HCT116 (cell line): ENCODE measurements around the gene RNPEP. TPM values are rescaled to one million over a fixed set of nuclear protein-coding genes. Genes with fewer than 3 reads are reported as not detected.

Experiments used
- ATF3 ChIP-seq: IDR thresholded peaks from 2 replicates; pipeline ENCODE4 v1.6.1; 2012
- CBX3 ChIP-seq: IDR thresholded peaks from 2 replicates; pipeline ENCODE4 v1.6.1; 2012; ENCODE audit warnings: low read depth
- CEBPB ChIP-seq: IDR thresholded peaks from 2 replicates; pipeline ENCODE4 v1.6.1; 2012; ENCODE audit warnings: low read depth
- ELF1 ChIP-seq: IDR thresholded peaks from 2 replicates; pipeline ENCODE4 v1.6.1; 2012; ENCODE audit warnings: low read depth, borderline replicate concordance
- EZH2 ChIP-seq: fragments of 200-600 bp; sonication (generic); IDR thresholded peaks from 2 replicates; pipeline ENCODE4 v1.6.1; 2017; ENCODE audit warnings: antibody characterized with exemption, mixed run types
- FOSL1 ChIP-seq: IDR thresholded peaks from 2 replicates; pipeline ENCODE4 v1.6.1; 2012; ENCODE audit warnings: low read depth
- JUND ChIP-seq: IDR thresholded peaks from 2 replicates; pipeline ENCODE4 v1.6.1; 2012
- POLR2A ChIP-seq: IDR thresholded peaks from 2 replicates; pipeline ENCODE4 v1.7.0; 2011; ENCODE audit warnings: borderline replicate concordance; ENCODE audit not compliant: insufficient read depth, insufficient read length; ENCODE audit errors: extremely low read depth
- POLR2AphosphoS5 ChIP-seq: IDR thresholded peaks from 2 replicates; pipeline ENCODE4 v1.6.1; 2011; ENCODE audit warnings: mild to moderate bottlenecking, low read depth, low read length, moderate library complexity
- REST ChIP-seq: IDR thresholded peaks from 2 replicates; pipeline ENCODE4 v1.6.1; 2012; ENCODE audit warnings: low read depth
- SIN3A ChIP-seq: IDR thresholded peaks from 2 replicates; pipeline ENCODE4 v1.6.1; 2012; ENCODE audit warnings: low read depth
- SP1 ChIP-seq: IDR thresholded peaks from 2 replicates; pipeline ENCODE4 v1.6.1; 2012; ENCODE audit warnings: low read depth
- SRF ChIP-seq: IDR thresholded peaks from 2 replicates; pipeline ENCODE4 v1.6.1; 2012; ENCODE audit warnings: low read depth
- YY1 ChIP-seq: IDR thresholded peaks from 2 replicates; pipeline ENCODE4 v1.6.1; 2011; ENCODE audit warnings: low read length, low read depth, moderate library complexity, mild to moderate bottlenecking; ENCODE audit not compliant: insufficient replicate concordance; ENCODE audit errors: extremely low read depth
- ZBTB33 ChIP-seq: IDR thresholded peaks from 2 replicates; pipeline ENCODE4 v1.6.1; 2011; ENCODE audit warnings: mild to moderate bottlenecking, low read length, moderate library complexity; ENCODE audit not compliant: insufficient replicate concordance; ENCODE audit errors: extremely low read depth
- ZFX ChIP-seq: fragments of 450-650 bp; IDR thresholded peaks from 2 replicates; pipeline ENCODE4 v1.6.1; 2017
- ZNF274 ChIP-seq: fragments of 200-500 bp; sonication (Bioruptor generic); IDR thresholded peaks from 2 replicates; pipeline ENCODE4 v1.6.1; 2014; ENCODE audit warnings: mild to moderate bottlenecking, low read depth, low read length, inconsistent platforms
- total RNA-seq: library from RNA; stranded (reverse); gene quantifications from one replicate; pipeline ENCODE4 v1.2.1, GENCODE V29; 2021; ENCODE audit not compliant: unreplicated experiment

The RNPEP gene
- total RNA-seq, 1 experiment from 2014 or later: 85.9 TPM

- no peak for TF ChIP-seq REST
- TF ChIP-seq SRF: peak; percentile 93
- no peak for TF ChIP-seq POLR2A
- TF ChIP-seq EZH2: no peak
- TF ChIP-seq POLR2AphosphoS5: no peak
- peak; percentile 94 for TF ChIP-seq FOSL1
- TF ChIP-seq CBX3: peak; percentile 44
- peak; percentile 67; the same call in 1 of the 2 replicates for TF ChIP-seq CEBPB
- no peak for TF ChIP-seq ZBTB33
- no peak for TF ChIP-seq ELF1
- TF ChIP-seq SIN3A: peak; percentile 66; the same call in 1 of the 2 replicates
- TF ChIP-seq SP1: peak; percentile 86
- TF ChIP-seq ATF3: no peak; the same call in 1 of the 2 replicates
- no peak for TF ChIP-seq ZNF274
- TF ChIP-seq ZFX: no peak
- TF ChIP-seq JUND: peak; percentile 97
- TF ChIP-seq YY1: no peak
Measured at GRCh38 chr1:202029171-202029665, 46.8 kb downstream of the RNPEP start (continued).
